ENCODE measurements around the gene LYPD6B. TPM values are rescaled to one million over a fixed set of nuclear protein-coding genes. Genes with fewer than 3 reads are reported as not detected.
A peak's percentile ranks its signal among the peaks of the same experiment; 100 is the strongest.

The LYPD6B gene
- total RNA-seq, 2 donors from 2014 or later, result 9.3 to 9.9 TPM

GRCh38 chr2:149064365-149064841 lies 25.9 kb downstream of the LYPD6B start:
- H3K27me3 ChIP-seq, result no peaks in the 10 kb centered on the region
- H3K36me3 ChIP-seq (replicated peaks in 1 of 2; ENCODE audit: insufficient read depth in 1 of 2, low read depth in 2 of 2), result no peaks in the 10 kb centered on the region
- peak overlapping the region in 3 of 4 donors; percentile 35 to 64 (median 48) for H3K27ac ChIP-seq
- intact Hi-C loops (cut with DNase I), result no loop called here
- WGBS, 2 donors, result 9 to 20% methylated on average over 3 of the region's 3 CpGs
- peak in 3 of 4 donors; percentile 33 to 42 (median 38) for DNase-seq
- no peak overlapping the region for H3K4me3 ChIP-seq
- TF ChIP-seq, protein P1, sequence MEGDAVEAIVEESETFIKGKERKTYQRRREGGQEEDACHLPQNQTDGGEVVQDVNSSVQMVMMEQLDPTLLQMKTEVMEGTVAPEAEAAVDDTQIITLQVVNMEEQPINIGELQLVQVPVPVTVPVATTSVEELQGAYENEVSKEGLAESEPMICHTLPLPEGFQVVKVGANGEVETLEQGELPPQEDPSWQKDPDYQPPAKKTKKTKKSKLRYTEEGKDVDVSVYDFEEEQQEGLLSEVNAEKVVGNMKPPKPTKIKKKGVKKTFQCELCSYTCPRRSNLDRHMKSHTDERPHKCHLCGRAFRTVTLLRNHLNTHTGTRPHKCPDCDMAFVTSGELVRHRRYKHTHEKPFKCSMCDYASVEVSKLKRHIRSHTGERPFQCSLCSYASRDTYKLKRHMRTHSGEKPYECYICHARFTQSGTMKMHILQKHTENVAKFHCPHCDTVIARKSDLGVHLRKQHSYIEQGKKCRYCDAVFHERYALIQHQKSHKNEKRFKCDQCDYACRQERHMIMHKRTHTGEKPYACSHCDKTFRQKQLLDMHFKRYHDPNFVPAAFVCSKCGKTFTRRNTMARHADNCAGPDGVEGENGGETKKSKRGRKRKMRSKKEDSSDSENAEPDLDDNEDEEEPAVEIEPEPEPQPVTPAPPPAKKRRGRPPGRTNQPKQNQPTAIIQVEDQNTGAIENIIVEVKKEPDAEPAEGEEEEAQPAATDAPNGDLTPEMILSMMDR (IDR thresholded peaks at IDR 0.05), result no peak
- TF ChIP-seq POLR2A (IDR thresholded peaks at IDR 0.05), result no peak
- peak; percentile 77 for ATAC-seq
- peaks cover 19% of the 10 kb centered on the region for H3K4me1 ChIP-seq
- H3K9me3 ChIP-seq, result no peaks in the 10 kb centered on the region

DNA sequence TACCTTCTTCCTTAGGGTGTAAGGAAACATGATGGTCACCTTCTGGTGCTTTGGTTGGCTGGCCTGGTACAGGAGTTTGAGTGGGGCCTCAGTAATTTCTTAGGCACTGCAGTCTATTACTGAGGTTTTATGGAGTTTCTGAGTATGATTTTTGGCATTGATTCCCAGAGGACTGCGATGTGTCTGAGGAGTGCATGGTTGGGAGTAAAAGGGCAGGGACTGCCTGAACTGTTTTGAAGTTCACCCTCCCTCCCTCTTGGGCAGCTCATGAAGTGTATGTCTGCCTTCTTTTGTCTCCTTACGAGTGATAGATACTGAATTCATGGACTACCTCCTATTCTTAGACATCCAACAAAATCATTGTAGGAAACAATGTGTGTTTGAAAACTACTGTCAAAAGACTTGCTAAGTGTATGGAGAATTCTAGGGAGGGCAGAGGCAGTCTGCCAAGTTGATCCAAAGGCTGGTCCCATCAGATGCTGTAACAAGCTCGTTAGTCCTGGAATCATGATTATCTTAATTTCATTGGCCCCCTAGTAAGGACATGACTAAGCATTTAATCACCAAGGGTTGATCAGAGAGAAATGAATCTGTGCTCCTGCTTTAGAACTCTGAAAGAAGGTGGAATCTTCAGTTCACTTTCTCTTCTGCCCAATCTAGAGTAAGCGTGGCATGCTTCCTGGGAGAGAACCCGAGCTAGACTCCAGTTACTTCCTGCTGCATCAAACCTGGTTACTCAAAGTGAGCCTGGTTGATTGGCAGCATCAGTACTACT lies 26.5 kb downstream of the LYPD6B start:
- Histone ChIP-seq H3K27me3 (no peaks in the 10 kb centered on the region), H3K27ac (peak overlapping the region in 3 of 4 donors; percentile 35 to 64 (median 48)), H3K36me3 (replicated peaks in 1 of 2; ENCODE audit: insufficient read depth in 1 of 2, low read depth in 2 of 2) (no peaks in the 10 kb centered on the region), H3K4me3 (no peak overlapping the region), H3K4me1 (peaks cover 19% of the 10 kb centered on the region), H3K9me3 (no peaks in the 10 kb centered on the region)
- no peak for TF ChIP-seq POLR2A (IDR thresholded peaks at IDR 0.05)
- TF ChIP-seq, protein P1 (IDR thresholded peaks at IDR 0.05), result no peak
- ATAC-seq (peak; percentile 12), DNase-seq (no peak)
- intact Hi-C loops (cut with DNase I), result no loop called here
- 73% methylated on average over 5 of the region's 5 CpGs for WGBS, 2 donors

DNA sequence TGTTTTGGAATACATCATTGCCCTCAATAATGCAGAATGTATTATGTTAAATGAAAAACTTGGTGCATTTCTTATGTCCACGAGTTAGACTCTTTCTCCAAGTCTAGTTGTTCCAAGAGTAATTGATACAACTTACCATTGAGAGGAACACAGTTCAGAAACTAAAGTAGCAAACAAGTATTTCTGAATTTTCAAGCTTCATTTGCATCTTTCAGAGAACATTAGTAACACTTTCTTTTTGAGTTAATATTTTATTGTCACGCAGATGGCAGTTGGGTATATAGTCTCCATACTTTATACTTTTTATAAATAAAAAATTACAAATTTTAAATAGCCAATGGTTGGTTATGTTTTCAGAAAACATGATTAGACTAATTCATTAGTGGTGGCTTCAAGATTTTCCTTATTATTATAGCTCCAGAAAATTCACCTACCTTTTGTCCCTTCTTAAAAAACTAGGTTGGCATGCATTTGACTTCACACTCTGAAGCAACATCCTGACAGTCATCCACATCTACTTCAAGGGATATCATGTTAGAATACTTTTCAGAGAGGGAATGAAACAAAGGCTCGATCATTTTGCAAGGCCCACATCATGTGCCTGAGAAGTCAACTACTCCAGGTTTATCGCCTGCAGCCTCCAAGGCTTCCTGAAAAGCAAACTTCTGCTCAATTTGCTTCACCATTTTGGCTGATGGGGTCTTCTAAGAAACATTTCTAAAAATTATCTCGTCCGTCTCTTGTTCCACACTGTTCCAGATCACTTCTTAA lies 29.9 kb downstream of the LYPD6B start:
- ATAC-seq, result no peak
- TF ChIP-seq POLR2A (IDR thresholded peaks at IDR 0.05), result no peak
- TF ChIP-seq, protein P1 (IDR thresholded peaks at IDR 0.05), result no peak
- Histone ChIP-seq H3K27ac (no peak overlapping the region), H3K36me3 (replicated peaks in 1 of 2; ENCODE audit: insufficient read depth in 1 of 2, low read depth in 2 of 2) (no peaks in the 10 kb centered on the region), H3K27me3 (no peaks in the 10 kb centered on the region), H3K4me3 (no peak overlapping the region), H3K9me3 (no peaks in the 10 kb centered on the region), H3K4me1 (peaks cover 37% of the 10 kb centered on the region)
- WGBS, 2 donors, result 73 to 88% methylated on average over 6 of the region's 6 CpGs
- intact Hi-C loops (cut with DNase I), result no loop called here
- no peak for DNase-seq

GRCh38 chr2:149068996-149069888 lies 30.7 kb downstream of the LYPD6B start:
- no peak for ATAC-seq

More at GRCh38 chr2:149068996-149069888, 30.7 kb downstream of the LYPD6B start:
- TF ChIP-seq POLR2A (IDR thresholded peaks at IDR 0.05), result no peak
- TF ChIP-seq, protein P1 (IDR thresholded peaks at IDR 0.05), result no peak
- Histone ChIP-seq H3K4me3 (no peak overlapping the region), H3K4me1 (peaks cover 33% of the 10 kb centered on the region), H3K36me3 (replicated peaks in 1 of 2; ENCODE audit: insufficient read depth in 1 of 2, low read depth in 2 of 2) (no peaks in the 10 kb centered on the region), H3K27ac (no peak overlapping the region), H3K9me3 (no peaks in the 10 kb centered on the region), H3K27me3 (no peaks in the 10 kb centered on the region)
- 62 to 80% methylated on average over 5 of the region's 5 CpGs for WGBS, 2 donors
- DNase-seq, result no peak
- intact Hi-C loops (cut with DNase I), result no loop called here

Data from body of pancreas (tissue), 4 donors.